CD1c-positive myeloid dendritic cell (primary cell): ENCODE measurements around the gene PRKACA.

Source experiments
- DNase-seq: peaks from one replicate; pipeline ENCODE4 v3.0.0-alpha.2; 2016; ENCODE audit errors: extremely low spot score

The PRKACA gene

DNA sequence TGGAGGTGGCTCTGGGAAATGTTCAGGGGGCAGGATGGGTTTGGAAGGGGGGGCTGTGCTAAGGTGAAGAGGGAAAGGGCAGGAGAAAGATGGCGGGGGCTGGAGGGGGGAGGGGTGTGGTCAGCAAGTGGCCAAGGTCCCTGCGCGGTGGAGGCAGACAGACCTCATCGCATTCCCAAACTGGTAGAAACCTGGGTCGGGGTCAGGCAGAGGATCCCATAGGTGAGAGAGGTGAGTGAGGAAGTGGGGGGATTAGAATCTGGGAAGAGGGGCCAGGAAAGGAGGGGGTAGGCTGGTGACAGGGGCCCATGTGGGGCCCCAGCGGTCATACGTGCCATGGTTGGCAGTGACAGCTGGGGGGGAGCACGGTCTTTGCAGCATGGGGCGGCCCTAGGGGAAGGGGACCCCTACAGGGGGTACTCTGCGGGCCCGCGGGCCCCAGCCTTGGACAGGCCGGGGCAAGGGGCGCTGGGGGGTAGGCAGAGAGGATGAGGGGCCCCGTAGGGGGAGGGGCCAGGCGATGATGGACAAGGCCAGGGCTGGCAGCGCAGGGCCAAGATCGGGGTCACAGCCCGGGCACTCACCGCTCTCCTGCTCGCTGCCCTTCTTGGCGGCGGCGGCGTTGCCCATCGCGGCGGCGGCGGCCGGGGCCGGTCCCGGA is 514 bp downstream of the PRKACA start:
- no peak for DNase-seq

DNA sequence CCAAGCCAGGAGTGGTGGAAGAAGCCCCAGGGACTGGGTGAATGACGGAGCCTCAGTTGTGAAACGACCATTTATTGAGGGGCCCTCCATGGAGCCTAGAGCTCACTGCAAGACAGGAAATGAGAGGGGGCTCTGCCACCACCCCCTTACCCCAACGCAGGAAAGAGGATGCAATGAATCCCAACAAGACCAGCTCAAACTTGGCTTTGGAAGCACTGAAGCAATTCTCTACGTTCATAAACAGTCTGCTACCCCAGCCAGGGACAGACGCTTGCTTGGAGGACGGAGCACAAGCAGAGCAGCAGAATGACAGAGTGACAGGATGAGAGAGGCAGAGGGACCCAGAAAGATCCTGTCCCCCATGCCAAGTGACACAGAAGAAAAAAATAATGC is 1.0 kb downstream of the PRKACA start:
- no peak for DNase-seq

DNA sequence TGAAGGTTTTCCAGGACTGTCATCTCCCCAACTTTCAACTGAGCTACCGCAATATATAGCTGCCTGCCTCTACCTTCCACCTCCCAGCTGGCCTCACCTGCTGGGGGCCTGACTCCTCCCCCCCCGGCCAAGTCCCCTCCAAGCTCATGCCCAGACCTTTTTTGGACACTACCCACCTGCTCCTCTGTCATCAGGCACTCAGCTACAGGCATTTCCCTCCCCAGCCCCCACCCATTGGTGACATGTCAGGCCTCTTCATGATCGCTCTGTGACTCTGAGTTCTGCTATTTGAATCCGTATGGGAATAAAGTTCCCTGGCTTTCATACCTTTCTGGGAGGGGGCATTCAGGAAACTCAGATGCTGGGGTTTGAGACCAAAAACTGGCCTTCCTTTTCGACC is 1.8 kb downstream of the PRKACA start:
- DNase-seq, result no peak

DNA sequence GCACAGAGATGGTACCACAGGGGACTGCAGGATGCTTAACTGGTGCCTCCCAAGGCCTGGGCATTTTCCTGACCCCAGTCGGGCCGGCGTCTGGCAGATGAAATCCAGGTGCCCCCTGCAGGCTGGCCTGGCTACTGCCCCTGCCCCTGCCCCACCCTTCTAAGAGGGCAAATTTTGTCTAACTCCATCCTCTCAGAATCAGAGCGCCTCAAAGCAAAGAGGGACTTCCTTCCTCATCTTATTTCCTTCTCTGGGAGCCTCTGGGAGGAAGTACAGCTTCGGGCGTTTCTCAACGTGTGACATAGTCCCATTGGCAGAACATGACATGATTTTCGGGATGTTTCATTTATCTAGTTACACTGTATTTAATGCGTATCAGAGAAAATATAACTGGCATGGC is 2.7 kb downstream of the PRKACA start:
- DNase-seq, result peak; percentile 86

DNA sequence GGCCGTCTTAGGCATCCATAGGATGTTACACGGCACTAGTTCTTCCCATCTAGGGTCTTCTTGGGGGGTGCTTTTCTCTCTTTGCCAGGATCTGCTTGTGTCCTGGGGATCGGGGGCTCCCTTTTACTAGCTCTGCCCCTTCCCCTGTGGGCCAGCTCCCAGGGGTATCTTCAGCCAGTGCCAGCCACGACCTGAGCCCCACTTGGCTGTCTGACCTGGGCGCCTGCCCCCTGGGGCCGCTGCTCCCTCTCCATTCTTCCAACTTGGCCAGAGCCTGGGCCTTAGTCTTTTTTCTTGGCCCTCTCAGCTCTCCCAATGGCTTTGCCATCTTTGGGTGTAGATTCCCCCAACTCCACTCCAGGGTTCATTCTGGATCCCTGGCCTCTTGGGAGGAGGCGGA is 3.1 kb downstream of the PRKACA start:
- DNase-seq, result no peak

DNA sequence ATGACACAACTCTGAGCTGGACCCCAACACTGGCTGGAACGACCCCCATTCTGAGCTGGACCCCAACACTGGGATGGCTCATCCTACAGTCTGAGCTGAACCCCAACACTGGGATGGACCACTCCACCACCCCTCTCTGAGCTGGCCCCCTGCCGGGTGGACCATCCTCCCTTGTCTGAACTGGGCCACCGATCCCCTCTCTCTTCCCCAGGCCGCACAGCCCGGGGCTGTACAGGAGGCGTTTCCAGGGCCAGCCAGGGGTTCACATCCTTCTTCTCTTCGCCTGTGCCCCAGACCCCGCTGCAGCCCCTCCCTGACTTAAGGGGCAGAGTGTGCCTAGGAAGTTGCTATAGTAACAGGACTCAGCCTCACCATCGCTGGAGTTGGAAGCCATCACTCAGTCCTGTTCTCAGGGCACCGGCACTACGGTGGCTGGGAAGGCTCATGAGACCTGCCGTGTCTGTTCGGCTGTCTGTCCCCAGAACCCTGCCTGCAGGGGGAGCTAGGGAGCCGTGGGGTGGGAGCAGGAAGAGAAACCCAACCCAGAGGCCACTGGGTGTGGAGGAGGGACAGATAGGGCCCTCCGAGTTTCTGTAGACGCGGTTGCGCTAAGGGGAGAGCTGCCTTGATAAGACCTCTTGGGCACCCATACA is 3.7 kb downstream of the PRKACA start:
- no peak for DNase-seq

DNA sequence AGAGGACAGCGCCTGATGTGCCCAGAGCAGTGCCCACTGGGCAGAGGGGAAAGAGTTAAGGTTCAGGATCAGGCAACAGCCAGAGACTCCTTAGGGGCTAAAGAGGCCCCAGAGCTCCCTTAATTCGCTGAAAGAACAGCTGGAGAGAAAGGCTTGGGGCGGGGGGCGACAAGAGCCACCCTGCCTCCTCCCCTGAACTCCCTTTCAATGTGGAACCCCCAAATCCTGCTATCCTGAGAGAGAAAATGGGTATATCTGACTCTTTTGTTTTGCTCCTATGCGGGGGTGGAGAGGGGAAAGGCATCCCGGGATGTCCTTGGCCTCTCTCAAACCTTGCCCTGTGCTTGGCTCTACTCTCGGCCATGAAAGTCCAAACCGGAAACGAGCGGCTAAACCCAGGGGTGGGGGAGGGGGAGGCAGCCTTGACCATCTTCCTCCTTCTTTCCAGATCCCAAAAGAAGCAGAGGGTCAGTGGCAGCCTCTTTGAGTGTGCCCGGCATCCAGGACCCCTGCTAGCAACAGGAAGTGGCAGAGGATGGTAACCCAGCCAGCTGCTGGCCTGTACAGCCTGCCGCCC is 4.7 kb downstream of the PRKACA start:
- DNase-seq, result no peak

DNA sequence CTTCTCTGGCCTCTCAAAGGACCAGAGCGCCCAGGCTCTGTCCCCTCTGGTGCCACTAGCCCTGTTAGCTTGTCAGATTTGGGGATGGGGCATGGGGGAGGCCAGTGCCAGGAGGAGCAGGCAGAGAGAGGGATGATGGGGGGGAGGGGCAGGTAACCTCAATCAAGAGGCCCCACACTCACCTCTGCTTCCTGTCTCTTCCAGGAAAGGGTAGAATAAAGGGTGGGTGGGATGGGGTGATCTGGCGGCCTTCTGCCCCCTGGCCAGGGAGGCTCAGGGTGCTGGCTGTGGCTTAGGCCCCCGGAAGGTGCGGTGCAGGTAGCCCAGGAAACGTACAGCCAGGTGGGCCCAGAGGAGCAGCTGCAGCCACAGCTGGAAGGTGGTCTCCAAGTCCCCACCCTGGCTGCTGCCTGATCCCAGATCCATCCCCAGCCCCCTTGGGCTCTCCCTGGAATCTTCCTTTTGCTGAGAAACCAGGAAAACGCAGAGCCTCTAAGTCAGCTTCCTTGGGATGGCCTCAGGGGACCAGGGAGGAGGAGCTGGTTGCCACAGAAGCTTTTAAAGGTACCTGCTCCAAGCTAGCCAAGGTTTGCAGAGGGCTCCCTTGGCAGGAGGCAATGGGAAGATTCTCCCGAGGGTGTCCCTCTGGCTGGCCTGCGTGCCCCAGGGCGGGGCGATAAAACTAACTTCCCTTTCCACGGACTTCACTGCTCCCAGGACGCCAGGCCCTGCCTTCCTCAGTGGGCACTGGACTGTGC is 5.3 kb downstream of the PRKACA start:
- peak; percentile 52 for DNase-seq

DNA sequence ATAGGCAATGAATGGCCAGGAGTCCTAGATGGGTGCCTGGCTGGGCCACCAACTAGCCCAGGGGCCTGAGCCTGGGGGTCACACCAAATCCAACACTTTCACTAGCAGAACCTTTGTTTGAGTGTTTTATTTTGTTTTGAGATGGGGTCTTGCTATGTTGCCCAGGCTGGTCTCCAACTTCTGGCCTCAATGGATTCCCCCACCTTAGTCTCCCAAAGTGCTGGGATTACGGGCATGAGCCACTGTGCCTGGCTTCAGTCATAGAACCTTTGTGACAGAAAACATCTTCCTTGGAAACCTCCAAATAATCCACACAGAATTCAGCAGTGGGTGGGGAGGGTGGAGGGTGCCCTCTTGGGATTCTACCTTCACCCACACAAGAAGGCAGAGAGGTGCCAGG is 6.1 kb downstream of the PRKACA start:
- no peak for DNase-seq

DNA sequence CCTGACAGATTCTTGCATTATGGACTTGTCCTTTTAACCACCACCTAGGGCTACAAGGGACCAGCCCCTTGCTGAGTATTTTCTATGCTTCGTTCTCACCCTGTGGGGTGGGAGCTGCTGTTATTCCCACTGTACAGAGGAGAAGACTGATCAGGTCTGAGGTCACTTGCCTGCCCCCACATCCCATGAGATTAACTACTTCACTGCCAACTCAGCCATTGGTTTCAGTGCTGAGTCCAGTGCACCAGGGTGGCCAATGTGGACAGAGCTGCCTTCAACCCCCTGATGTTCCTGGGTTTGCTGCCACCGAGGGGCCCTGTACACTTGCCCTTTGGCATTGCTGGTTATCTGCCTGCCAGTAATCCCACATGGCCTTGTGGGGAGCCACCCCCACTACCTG is 6.9 kb downstream of the PRKACA start:
- DNase-seq, result no peak

DNA sequence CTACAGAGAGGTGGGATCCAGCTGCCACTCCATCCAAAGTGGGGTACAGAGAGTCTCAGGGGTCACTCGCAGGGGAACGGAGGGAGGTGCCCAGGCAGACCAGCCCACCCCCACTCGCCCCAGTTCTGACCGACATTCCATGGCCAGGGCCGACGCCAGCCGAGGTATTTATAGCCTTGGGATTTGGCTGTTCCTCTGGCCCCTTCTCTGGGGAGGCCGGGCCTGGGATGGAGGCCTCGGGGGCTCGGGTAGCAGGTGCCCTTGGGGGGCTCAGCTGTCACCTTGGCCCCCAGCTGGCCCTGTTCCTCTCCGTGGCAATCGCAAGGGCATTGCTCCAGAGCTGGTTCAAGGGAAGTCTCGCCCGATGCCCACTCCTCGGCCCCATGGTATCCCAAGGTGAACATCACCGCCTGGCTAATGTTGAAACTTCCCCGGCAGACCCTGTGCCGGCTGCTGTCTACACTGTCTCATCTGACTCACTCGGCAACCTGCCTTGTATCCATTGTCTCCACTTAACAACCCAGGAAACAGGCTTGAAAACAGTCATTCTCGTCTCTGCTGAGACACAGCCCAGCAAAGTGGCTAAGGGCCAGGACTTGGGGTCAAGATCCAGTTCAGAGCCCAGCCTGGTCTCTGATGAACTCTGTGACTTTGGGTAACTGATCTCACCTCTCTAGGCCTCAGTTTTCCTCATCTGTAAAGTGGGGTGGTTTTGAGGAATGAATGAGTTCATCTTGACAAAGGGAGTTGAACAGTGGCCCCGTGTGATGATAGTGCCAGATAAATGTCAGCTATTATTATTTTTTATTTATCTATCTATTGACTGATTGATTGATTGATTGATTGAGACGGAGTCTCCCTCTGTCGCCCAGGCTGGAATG is 9.7 kb downstream of the PRKACA start:
- no peak for DNase-seq

DNA sequence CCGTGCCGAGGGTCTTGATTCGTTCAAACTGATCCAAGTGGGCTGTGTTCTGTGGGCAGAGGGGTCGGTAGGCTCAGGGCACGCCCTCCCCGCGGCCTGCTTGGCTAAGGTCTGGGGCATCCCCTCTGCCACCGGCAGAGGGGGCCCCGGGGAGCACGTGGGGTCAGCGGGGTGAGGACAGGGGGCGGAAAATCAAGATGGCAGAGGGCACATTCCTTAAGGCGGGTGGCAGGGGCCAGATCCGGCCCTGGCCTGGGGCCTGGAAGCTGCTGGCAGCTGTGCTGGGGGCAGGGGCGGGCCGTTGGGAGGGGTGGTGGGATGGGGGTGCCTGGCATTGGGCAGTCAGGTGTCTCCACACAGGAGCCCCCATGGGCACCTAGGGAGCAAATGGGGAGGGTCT is 10.7 kb downstream of the PRKACA start:
- DNase-seq, result no peak

DNA sequence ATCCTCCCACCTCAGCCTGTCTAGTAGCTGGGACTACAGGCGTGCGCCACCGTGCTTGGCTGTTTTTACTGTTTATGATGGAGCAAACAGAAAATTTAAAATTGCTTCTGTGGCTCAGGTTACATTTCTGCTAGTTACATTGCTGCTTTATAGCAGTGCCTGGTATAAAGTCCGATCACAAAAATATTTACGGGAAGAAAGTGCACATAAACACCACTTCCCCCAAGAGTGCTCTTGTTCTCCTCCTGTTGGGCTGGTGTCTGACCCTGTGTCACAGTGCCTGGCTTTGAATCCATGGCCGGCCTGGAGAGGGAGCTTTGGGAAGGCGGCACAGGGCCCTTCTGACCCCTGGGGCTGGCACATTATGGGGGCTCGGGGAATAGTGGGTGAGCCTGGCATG is 11.9 kb downstream of the PRKACA start:
- no peak for DNase-seq

DNA sequence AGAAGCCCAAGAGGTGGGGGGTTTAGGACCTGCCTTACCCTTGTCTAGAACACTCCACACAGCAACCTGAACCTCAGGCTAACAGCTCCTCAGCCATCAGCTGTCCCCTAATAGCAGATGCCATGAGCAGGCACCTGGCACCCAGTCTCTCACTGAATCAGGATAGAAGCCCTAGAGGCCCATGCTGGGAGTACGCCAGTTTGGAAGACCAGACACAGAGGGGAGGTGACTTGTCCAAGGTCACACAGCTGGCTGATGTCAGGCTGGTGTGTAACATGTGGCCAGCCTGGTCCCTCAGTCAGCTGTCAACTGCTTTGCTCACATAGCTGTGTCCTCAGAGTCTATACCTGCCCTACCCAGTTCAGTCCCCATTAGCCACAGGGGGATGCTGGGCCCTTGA is 14.3 kb downstream of the PRKACA start:
- no peak for DNase-seq

DNA sequence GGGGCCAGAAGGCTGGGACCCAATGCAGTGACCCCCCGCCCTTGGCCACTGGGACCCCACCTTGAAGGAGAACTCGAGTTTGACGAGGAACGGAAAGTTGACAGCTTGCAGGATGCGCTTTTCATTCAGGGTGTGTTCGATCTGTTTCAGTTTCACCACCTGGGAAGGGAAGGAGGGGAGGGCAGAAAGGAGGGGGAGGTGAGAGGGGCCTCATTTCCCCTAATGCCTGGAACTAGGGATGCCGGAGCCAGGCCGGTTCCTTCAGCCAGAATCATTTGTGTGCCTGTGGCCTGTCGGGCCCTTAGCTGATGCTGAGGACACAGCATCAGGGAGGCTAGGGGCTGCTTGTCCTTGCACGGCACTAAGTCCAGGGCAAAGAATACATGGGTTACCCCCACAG is 14.8 kb downstream of the PRKACA start:
- DNase-seq, result no peak

DNA sequence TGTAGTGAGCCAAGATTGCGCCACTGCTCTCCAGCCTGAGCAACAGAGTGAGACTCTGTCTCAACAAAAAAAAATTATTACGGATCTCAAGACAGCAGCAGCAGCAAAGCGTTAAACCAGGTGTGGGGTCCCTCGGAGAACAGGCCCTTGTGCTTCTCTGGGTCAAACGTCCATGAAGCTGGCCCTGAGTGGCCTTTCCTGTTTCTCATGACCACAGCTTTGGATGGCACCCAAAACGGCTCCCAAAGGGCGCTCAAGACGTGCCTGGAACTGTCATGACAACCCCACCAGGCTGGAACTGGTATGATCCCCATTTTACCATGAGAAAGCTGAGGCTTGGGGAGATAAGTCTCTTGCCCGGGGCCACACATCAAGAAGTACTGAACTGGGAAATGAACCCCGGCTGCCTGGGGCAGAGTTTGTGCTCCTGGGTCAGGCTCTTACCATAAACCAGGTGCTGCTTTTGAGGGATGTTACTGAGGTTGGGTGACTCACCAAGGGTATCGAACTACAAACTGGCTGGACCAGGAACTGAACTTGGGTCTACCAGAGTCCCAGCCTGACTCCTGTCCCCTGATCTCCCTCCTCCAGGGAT is 15.4 kb downstream of the PRKACA start:
- DNase-seq, result no peak

DNA sequence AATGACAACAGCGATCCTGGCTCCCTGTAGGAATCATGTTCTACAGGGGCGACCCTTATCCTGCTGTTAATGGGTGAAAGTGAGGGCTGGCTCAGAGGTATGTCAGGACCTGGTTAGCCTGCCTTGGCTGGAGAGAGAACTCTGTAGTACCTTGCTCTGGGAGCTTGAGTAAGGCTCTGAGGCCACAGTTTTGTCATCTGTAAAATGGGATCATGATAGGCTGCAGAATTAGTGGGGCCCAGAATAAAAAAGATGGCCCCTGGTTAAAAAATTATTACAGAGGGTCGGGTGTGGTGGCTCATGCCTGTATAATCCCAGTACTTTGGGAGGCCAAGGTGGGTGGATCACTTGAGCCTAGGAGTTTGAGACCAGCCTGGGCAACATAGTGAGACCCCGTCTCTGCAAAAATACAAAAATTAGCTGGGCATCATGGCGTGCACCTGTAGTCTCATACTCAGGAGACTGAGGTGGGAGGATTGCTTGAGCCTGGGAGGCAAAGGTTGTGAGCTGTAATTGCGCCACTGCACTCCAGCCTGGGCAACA is 16.5 kb downstream of the PRKACA start:
- no peak for DNase-seq

DNA sequence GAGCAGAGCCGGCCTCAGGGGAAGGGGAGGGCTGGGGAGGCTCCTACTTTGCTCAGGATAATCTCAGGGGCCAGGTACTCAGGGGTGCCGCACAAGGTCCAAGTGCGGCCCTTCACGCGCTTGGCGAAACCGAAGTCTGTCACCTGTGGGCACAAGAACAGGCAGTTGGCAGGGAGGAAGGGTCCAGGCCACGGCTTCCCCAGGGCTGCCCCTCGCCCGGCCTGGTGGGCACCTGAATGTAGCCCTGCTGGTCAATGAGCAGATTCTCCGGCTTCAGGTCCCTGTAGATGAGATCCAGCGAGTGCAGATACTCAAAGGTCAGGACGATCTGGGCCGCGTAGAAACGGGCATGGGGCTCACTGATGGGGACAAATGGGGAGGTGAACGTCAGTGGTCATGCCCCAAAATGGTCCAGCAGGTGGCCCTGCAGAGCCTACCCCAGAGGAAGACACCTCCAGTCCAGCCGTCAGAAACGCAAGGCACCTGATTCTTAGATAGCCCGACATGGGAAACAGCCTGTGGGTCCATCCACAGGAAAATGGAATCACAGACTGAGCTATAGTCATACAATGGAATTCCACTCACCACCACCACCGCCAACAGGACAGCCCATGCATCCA is 19.9 kb downstream of the PRKACA start:
- DNase-seq, result no peak

DNA sequence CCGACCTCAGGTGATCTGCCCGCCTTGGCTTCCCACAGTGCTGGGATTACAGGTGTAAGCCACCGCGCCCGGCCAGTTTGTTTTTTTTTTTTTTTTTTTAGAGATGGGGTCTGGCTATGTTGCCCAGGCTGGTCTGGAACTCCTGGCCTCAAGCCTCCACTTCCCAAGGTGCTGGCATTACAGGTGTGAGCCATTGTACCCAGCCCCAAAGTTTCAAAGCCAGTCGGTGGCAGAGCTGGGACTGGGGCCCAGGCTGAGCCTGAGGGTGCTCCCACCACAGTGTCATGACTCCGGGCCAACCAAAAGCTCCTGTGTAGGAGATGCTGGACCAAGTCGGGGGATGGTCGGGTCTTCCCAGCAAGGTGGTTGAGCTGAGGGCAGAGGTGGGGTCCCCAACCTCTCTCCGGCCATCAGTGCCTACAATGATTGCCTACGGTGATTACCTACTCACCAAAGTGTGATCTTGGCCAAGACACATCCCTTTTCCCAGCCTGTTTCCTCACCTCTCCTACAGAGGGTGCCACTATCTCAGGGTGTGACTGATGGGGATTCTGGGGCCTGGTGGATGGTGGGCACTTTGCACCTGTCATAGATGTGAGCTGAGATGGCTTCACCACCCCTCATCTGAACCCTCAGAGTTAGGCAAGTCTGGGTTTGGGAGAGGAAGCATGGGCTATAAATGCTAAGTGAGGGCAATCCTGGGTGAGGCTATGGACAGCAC is 21.1 kb downstream of the PRKACA start:
- no peak for DNase-seq

DNA sequence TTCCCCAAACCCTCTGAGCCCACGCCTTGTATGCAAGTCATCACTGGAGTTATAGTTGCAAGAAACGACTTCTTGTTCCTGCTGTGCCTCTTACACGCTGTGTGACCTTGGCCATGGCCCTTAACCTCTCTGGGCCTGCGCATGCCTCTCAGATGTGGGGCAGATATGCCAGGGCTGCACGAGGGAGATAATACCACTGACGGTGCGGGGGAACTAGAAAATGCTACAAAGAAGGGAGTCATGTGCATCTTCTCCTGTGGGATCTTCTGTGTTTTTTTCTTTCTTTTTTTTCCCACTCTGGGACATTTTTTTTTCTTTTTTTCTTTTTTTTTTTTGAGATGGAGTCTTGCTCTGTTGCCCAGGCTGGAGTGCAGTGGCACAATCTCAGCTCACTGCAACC is 22.7 kb downstream of the PRKACA start:
- no peak for DNase-seq
